Measurements from ENCODE around the gene NANS. TPM values are rescaled to one million over a fixed set of nuclear protein-coding genes. Genes with fewer than 3 reads are reported as not detected.

Gene NANS, protein sequence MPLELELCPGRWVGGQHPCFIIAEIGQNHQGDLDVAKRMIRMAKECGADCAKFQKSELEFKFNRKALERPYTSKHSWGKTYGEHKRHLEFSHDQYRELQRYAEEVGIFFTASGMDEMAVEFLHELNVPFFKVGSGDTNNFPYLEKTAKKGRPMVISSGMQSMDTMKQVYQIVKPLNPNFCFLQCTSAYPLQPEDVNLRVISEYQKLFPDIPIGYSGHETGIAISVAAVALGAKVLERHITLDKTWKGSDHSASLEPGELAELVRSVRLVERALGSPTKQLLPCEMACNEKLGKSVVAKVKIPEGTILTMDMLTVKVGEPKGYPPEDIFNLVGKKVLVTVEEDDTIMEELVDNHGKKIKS
- 100 to 1,000 TPM; 119 to 342 (median 206) TPM for total RNA-seq
- long read RNA-seq, donor 1, transcript NANS-201 (6 exons, 1,170 nt), result major isoform, 82 of 116 reads
- long read RNA-seq, donor 1, partial matches to known transcripts, result 31 of 116 reads
- long read RNA-seq, donor 1, other reads (novel, unspliced or antisense), result 3 of 116 reads
- long read RNA-seq, donor 2, transcript NANS-205 (2 exons, 649 nt), result minor isoform, 6 of 439 reads
- long read RNA-seq, donor 2, transcript NANS-201 (6 exons, 1,170 nt), result major isoform, 392 of 439 reads
- long read RNA-seq, donor 2, partial matches to known transcripts, result 10 of 439 reads
- long read RNA-seq, donor 2, other reads (novel, unspliced or antisense), result 29 of 439 reads

- Histone ChIP-seq H3K9me3 (no peaks in the 10 kb centered on the region), H3K4me3 (peak within 1 kb of the TSS; percentile 67), H3K36me3 (ENCODE audit: low read depth) (no peaks in the 10 kb centered on the region), H3K4me1 (ENCODE audit: low read depth) (peaks cover 11% of the 10 kb centered on the region)
- peak; percentile 97 for DNase-seq
- intact Hi-C loops (cut with DNase I, micrococcal nuclease), result no loop called here
- TF ChIP-seq, protein P1, sequence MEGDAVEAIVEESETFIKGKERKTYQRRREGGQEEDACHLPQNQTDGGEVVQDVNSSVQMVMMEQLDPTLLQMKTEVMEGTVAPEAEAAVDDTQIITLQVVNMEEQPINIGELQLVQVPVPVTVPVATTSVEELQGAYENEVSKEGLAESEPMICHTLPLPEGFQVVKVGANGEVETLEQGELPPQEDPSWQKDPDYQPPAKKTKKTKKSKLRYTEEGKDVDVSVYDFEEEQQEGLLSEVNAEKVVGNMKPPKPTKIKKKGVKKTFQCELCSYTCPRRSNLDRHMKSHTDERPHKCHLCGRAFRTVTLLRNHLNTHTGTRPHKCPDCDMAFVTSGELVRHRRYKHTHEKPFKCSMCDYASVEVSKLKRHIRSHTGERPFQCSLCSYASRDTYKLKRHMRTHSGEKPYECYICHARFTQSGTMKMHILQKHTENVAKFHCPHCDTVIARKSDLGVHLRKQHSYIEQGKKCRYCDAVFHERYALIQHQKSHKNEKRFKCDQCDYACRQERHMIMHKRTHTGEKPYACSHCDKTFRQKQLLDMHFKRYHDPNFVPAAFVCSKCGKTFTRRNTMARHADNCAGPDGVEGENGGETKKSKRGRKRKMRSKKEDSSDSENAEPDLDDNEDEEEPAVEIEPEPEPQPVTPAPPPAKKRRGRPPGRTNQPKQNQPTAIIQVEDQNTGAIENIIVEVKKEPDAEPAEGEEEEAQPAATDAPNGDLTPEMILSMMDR (IDR thresholded peaks at IDR 0.05), result peak; percentile 17
- peak; percentile 96 for ATAC-seq
These were observed at the start of gene NANS for GRCh38 chr9:98056269-98057137. TSS of gene NANS (plus strand) at chr9:98056732. CDS start at chr9:98056809, 77 bp downstream.

DNA sequence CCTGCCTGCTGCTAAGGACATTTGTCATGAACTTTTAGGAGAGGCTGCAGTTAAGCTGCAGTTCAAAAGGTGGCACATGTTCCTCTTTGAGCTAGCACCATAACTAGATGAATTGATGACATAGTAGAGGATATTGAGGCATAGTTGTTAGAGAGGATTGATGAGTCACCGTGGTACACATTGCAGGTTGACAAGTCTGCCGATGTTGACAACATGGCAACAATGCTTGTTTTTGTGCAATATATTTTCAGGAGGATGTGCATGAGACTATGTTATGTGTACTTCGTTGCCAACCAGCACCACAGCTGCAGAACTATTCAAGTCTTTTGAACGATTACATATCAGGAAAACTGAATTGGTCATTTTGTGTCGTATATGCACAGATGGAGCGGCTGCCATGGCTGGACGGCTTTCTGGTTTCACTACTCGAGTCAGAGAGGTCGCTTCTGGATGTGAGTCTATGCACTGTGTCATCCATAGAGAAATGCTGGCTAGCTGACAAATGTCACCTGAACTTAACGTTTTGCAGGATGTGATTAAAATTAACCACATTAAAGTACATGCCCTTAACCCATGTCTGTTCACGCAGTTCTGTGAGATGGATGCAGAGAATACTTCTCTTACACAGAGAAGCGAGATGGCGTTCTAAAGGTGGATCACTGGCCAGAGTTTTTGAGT is 49.1 kb upstream of the NANS start:
- ATAC-seq, result no peak
- intact Hi-C loops (cut with DNase I, micrococcal nuclease), result no loop called here
- H3K9me3 ChIP-seq, result no peaks in the 10 kb centered on the region
- H3K4me1 ChIP-seq (ENCODE audit: low read depth), result no peaks in the 10 kb centered on the region
- TF ChIP-seq, protein P1 (IDR thresholded peaks at IDR 0.05), result no peak
- H3K4me3 ChIP-seq, result no peak overlapping the region
- peaks cover 3% of the 10 kb centered on the region for H3K36me3 ChIP-seq (ENCODE audit: low read depth)
- DNase-seq, result no peak

GRCh38 chr9:98008764-98009163 is 47.8 kb upstream of the NANS start:
- H3K4me1 ChIP-seq (ENCODE audit: low read depth), result no peaks in the 10 kb centered on the region
- ATAC-seq (no peak), DNase-seq (no peak)
- peaks cover 3% of the 10 kb centered on the region for H3K36me3 ChIP-seq (ENCODE audit: low read depth)
- no peaks in the 10 kb centered on the region for H3K9me3 ChIP-seq
- H3K4me3 ChIP-seq, result no peak overlapping the region
- intact Hi-C loops (cut with DNase I, micrococcal nuclease), result no loop called here
- TF ChIP-seq, protein P1 (IDR thresholded peaks at IDR 0.05), result no peak

- Histone ChIP-seq H3K9me3 (no peaks in the 10 kb centered on the region), H3K4me1 (ENCODE audit: low read depth) (no peaks in the 10 kb centered on the region), H3K4me3 (no peak overlapping the region), H3K36me3 (ENCODE audit: low read depth) (peaks cover 3% of the 10 kb centered on the region)
- TF ChIP-seq, protein P1 (IDR thresholded peaks at IDR 0.05), result no peak
- intact Hi-C loops (cut with DNase I, micrococcal nuclease), result no loop called here
- ATAC-seq, result no peak
- no peak for DNase-seq
These were observed 47.1 kb upstream of the NANS start for GRCh38 chr9:98009437-98009836.

DNA sequence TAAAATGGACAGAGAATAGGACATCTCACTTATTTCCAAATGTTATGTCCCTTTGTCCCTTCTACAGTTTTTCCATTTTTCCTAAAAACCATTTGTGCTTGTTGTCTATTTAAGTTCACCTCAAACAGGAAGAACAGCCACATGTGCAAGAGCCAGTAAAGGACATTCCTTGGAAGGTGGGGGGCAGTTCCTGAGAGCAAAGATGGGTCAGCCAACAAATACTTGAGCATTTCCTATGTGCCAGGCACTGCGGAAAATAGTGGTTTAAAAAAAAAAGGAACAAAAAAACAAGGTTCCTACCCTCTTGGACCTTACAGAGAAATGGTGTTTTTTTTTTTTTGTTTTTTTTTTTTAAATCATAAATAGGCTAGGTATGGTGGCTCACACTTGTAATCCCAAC is 46.6 kb upstream of the NANS start:
- TF ChIP-seq, protein P1 (IDR thresholded peaks at IDR 0.05), result no peak
- intact Hi-C loops (cut with DNase I, micrococcal nuclease), result no loop called here
- ATAC-seq, result no peak
- Histone ChIP-seq H3K4me3 (no peak overlapping the region), H3K9me3 (no peaks in the 10 kb centered on the region), H3K36me3 (ENCODE audit: low read depth) (peaks cover 3% of the 10 kb centered on the region), H3K4me1 (ENCODE audit: low read depth) (no peaks in the 10 kb centered on the region)
- no peak for DNase-seq
